Stimulated activated naive CD4-positive, alpha-beta T cell (primary cell): ENCODE data around the gene UNC13C.

Source experiments
- DNase-seq, 6 experiments: peaks; one replicate each; lab custom pipeline; 2025; lab: John Stamatoyannopoulos, UW

Gene UNC13C

GRCh38 chr15:54120949-54121463, 142.8 kb downstream of the UNC13C start:
- no peak for DNase-seq

GRCh38 chr15:54127574-54127973, 149.3 kb downstream of the UNC13C start:
- DNase-seq, result no peak

- no peak for DNase-seq
Measured at GRCh38 chr15:54131410-54131809, 153.2 kb downstream of the UNC13C start.

GRCh38 chr15:54149115-54149531, 170.9 kb downstream of the UNC13C start:
- no peak for DNase-seq

GRCh38 chr15:54150255-54150654, 172.0 kb downstream of the UNC13C start:
- no peak for DNase-seq

GRCh38 chr15:54159012-54159411, 180.8 kb downstream of the UNC13C start:
- no peak for DNase-seq

- DNase-seq, result no peak
Measured at GRCh38 chr15:54187325-54187724, 209.1 kb downstream of the UNC13C start.

- DNase-seq, result no peak
Measured at GRCh38 chr15:54197995-54198394, 219.8 kb downstream of the UNC13C start.

GRCh38 chr15:54206586-54207321, 228.5 kb downstream of the UNC13C start:
- no peak for DNase-seq

GRCh38 chr15:54208786-54209185, 230.5 kb downstream of the UNC13C start:
- no peak for DNase-seq

GRCh38 chr15:54212635-54213034, 234.4 kb downstream of the UNC13C start:
- DNase-seq, result no peak

- DNase-seq, result no peak
Measured at GRCh38 chr15:54226455-54226854, 248.2 kb downstream of the UNC13C start.

GRCh38 chr15:54227569-54227968, 249.3 kb downstream of the UNC13C start:
- no peak for DNase-seq

GRCh38 chr15:54250326-54250725, 272.1 kb downstream of the UNC13C start:
- DNase-seq, result no peak

- no peak for DNase-seq
Measured at GRCh38 chr15:54256190-54256589, 277.9 kb downstream of the UNC13C start.

GRCh38 chr15:54273928-54274327, 295.7 kb downstream of the UNC13C start:
- DNase-seq, result no peak

GRCh38 chr15:54277834-54278233, 299.6 kb downstream of the UNC13C start:
- DNase-seq, result no peak

GRCh38 chr15:54280726-54281125, 302.5 kb downstream of the UNC13C start:
- DNase-seq, result no peak

GRCh38 chr15:54282228-54282836, 304.1 kb downstream of the UNC13C start:
- no peak for DNase-seq

- no peak for DNase-seq
Measured at GRCh38 chr15:54288049-54288448, 309.8 kb downstream of the UNC13C start.

GRCh38 chr15:54289590-54290136, 311.4 kb downstream of the UNC13C start:
- no peak for DNase-seq

- no peak for DNase-seq
Measured at GRCh38 chr15:54298396-54298795, 320.2 kb downstream of the UNC13C start.

GRCh38 chr15:54304321-54304720, 326.1 kb downstream of the UNC13C start:
- no peak for DNase-seq
